GM12872 (cell line): Measurements from ENCODE around the gene ZNF653.

Experiments
- TF ChIP-seq, protein P1 (sequence below): IDR thresholded peaks from 3 replicates; pipeline ENCODE4 v1.5.1; 2011; ENCODE audit warnings: low read depth, mild to moderate bottlenecking, low read length, moderate library complexity; ENCODE audit not compliant: insufficient read depth

Gene ZNF653

DNA sequence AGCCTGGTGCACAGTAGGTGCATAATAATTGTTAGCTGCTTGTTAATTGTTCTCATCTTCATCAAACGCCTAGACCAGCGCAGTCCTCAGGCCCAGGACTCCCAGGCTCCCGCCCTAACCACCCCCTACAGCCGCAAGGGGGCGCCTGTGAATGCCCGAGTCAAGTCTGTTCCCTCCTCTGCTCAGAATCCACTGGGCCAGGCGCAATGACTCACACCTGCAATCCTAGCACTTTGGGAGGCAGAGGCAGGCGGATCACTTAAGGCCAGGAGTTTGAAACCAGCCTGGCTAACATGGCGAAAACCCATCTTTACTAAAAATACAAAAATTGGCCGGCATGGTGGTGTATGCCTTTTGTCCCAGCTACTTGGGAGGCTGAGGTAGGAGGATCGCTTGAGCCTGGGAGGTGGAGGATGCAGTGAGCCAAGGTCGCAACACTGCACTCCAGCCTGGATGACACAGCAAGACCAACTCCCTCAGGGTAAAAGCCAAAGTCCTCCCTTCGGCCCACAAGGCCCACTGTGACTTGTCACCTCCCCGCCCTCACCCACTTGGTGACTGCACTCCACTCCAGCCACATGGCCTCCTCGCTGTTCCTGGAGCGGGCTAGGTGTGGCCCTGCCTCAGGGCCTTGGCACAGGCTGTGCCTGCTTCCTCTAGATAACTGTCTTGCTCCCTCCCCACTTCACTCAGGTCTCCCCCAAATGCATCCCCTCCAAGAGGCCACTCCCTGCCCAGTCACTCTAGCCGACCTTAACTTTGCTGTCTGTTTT, 9.1 kb downstream of the ZNF653 start:
- TF ChIP-seq, protein P1, sequence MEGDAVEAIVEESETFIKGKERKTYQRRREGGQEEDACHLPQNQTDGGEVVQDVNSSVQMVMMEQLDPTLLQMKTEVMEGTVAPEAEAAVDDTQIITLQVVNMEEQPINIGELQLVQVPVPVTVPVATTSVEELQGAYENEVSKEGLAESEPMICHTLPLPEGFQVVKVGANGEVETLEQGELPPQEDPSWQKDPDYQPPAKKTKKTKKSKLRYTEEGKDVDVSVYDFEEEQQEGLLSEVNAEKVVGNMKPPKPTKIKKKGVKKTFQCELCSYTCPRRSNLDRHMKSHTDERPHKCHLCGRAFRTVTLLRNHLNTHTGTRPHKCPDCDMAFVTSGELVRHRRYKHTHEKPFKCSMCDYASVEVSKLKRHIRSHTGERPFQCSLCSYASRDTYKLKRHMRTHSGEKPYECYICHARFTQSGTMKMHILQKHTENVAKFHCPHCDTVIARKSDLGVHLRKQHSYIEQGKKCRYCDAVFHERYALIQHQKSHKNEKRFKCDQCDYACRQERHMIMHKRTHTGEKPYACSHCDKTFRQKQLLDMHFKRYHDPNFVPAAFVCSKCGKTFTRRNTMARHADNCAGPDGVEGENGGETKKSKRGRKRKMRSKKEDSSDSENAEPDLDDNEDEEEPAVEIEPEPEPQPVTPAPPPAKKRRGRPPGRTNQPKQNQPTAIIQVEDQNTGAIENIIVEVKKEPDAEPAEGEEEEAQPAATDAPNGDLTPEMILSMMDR = peak; percentile 80

DNA sequence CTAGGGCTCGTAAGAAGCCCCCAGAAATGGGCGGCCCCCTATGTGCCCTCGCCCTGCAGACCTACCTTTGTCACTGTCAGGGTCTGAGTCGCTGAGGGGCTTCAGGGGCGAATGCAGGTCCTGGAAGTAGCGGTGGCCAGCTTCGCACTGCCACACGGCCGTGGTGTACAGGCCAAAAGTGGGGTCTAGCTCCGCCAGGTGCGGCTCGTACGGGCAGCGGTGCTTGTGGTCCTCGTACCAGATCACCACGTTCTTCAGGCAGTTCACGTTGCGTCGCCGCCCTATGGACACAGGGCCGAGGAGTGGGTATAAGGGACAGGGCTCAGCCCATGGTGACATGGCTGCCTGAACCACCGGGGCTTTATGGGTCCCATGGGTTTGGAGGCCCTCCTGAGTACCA, 9.8 kb downstream of the ZNF653 start:
- TF ChIP-seq, protein P1 = no peak

DNA sequence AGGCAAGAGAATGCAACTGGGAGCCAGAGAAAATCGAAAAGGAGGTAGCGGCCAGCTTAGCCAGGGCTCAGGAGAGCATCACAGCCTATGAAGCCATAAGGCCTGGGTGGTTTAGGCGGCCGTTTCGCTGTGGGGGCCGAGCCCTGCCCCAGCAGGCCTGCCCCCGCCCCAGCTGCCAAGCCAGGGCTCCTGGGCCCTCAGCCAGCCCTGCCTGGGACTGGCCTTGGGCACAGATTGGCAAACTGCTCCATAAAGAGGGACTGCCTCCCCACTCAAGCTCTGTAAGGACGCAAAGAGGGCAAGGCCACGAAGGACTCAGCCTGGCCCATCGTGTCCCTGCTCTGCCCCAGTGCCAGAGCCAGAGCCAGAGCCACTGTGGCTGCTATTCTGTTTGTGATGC, 10.2 kb downstream of the ZNF653 start:
- TF ChIP-seq, protein P1 = no peak

DNA sequence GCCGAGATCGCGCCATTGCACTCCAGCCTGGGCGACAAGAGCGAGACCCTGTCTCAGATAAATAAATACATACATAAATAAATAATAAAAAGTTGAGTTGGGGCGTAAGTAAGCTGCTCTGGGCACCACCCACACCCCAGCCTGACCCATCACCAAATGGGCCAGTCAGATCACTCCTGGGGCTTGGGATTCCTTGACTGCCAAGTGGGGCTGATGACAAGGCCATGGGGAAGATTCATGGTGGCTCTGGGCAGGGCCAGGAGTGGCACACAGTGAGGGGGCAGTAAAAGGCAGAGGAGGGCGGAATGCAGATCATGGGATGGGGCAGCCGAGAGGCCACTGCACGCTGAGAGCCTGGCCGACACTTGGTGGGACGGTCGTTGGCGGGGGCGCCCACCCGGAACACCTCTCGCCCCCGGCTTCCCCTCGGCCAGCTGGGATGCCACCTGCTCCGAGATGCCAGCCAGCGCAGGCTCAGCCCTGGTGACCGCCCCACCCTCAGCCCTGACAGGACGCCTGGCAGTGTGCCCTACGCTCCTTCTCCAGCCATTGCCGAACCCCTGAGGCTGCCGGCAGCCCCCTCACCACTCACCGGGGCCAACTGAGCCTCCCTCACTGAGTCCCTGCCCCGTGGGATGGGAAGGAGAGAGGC, 10.9 kb downstream of the ZNF653 start:
- TF ChIP-seq, protein P1 = no peak

DNA sequence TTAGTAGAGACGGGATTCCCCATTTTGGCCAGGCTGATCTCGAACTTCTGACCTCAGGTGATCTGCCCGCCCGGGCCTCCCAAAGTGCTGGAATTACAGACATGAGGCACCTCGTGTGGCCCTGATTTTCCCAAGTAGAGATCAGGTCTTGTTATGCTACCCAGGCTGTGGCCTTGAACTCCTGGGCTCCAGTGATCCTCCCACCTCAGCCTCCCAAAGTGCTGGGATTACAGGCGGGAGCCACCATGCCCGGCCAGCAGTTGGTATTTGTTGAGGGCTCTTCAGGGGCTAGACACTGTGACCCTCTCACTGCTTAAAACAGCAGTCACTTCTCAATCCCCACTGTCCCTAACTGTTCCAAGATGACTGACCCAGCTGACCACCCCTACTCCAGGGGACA, 16.3 kb downstream of the ZNF653 start:
- TF ChIP-seq, protein P1 = no peak

DNA sequence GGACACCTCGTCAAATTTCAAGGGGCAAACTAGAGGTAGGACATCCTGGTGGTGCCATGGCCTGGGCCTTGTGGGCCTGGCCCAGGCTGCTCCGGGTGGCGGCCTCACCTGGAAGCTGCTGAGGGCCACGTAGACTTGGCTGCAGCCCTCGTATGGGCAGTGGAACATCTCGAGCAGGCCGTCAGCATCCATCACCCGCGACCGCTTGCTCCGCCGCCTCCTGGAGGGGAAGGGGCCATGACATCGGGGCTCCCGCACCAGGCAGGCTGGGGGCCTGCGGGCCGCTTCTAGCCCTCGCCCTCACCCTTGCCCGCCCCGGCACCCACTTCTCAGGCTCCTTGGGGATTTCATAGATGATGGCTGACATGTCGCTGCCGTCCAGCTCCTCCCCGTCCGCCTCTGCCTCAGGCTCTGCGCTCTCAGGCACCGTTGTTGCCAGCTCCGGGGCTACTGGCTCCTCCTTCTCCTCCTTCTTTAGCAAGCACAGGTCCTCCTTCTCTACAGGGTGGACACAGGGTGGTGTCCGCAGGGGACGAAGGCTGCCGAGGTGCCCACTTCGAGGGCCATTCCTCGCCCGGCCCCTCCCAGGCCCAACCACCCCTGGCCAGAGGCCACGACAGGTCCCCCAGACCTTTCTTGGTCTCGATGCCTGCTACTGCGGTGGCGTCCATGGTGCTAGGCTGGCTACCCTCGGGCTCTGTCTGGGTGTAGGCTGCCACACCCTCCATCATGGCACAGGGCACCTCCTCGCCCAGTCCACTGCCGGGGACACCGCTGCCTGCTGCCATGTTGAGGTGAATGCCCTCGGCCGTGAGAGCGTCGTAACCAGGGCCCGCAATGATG, 18.8 kb downstream of the ZNF653 start:
- TF ChIP-seq, protein P1 = no peak

DNA sequence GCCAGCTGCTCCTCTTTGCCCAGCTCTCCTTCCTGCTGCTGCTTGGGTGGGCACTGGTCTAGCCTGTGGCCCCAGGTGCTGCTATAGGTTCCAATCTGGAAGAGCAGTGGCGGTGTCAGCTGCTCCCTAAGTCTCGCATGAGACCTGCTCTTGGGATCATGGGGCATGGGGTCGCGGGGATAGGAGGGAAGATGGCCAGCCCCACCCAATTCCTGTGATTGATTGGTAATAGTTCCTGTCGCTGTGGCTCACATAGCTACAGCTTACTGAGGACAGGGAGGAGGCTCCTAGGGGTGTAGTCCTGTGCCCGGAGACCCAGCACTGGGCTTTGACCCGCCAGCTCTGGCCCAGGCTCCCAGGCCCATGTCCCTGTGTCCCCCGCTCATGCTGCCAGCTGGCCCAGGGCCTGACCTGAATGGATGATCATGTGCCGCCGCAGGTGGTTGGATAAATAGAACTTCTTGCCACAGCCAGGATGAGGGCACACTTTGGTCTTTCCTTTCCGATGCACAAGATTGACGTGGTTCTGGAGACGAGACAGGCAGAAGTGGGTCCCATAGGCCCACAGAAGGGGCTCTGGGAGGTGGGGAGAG, 20.3 kb downstream of the ZNF653 start:
- TF ChIP-seq, protein P1 = no peak
